ENCODE data around the gene MRPL1.

- TF ChIP-seq CTCF (IDR thresholded peaks at IDR 0.05; ENCODE audit: low read depth, low read length) (no peak), POLR2A (IDR thresholded peaks at IDR 0.05; ENCODE audit: extremely low read depth, insufficient read length) (no peak), MYC (IDR thresholded peaks at IDR 0.05; ENCODE audit: low read depth, low read length) (no peak), MAX (IDR thresholded peaks at IDR 0.05; ENCODE audit: low read depth, low read length) (no peak)
These were observed 43.1 kb downstream of the MRPL1 start for GRCh38 chr4:77905651-77906263.

Measured in NB4 (cell line).